Fibroblast of mammary gland (primary cell): ENCODE measurements around the gene SNCAIP.
A peak's percentile ranks its signal among the peaks of the same experiment; 100 is the strongest.

Experiments used
- DNase-seq: peaks from one replicate; pipeline ENCODE4 v3.0.0-alpha.2; 2010; ENCODE audit warnings: low read depth
- H3K4me3 ChIP-seq: 2 replicates; pipeline ENCODE4 v1.5.1; 2011; ENCODE audit warnings: low read depth, mild to moderate bottlenecking, low read length, moderate library complexity; ENCODE audit not compliant: control insufficient read depth
- TF ChIP-seq, protein P1 (sequence below): conservative IDR thresholded peaks from 2 replicates; pipeline ENCODE4 v1.5.1; 2011; ENCODE audit warnings: low read depth, low read length, inconsistent platforms; ENCODE audit not compliant: control insufficient read depth, insufficient read depth

SNCAIP gene

DNA sequence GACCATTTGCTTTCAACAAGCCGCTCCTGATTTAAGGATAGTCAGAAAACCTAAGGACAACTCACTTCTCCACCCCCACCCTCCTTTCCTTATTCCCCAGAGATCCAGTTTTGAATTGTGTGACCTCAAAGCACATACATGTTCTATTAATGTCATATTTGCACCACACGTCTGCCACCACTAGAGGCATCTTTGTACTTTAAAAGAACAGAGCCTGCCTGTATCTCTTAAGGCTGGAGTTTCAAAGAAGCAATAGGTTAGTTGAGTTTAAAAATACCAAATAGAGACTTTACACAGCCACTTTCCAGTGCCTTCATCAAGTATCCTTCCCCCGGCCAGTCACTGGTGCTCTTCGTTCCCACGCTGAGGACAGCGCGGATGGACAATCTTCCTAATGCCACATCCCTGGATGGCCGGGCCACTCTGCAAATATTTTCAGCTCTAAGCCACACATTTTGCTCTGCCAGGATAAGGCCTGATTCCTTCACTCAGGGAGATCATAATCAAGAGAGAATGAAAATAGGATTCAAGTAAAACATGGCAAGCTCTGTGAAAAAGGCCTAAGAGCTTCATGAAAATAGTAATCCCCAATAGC, 146.3 kb downstream of the SNCAIP start:
- H3K4me3 ChIP-seq, result no peak overlapping the region
- DNase-seq, result peak; percentile 33
- TF ChIP-seq, protein P1, sequence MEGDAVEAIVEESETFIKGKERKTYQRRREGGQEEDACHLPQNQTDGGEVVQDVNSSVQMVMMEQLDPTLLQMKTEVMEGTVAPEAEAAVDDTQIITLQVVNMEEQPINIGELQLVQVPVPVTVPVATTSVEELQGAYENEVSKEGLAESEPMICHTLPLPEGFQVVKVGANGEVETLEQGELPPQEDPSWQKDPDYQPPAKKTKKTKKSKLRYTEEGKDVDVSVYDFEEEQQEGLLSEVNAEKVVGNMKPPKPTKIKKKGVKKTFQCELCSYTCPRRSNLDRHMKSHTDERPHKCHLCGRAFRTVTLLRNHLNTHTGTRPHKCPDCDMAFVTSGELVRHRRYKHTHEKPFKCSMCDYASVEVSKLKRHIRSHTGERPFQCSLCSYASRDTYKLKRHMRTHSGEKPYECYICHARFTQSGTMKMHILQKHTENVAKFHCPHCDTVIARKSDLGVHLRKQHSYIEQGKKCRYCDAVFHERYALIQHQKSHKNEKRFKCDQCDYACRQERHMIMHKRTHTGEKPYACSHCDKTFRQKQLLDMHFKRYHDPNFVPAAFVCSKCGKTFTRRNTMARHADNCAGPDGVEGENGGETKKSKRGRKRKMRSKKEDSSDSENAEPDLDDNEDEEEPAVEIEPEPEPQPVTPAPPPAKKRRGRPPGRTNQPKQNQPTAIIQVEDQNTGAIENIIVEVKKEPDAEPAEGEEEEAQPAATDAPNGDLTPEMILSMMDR, result peak; percentile 54

DNA sequence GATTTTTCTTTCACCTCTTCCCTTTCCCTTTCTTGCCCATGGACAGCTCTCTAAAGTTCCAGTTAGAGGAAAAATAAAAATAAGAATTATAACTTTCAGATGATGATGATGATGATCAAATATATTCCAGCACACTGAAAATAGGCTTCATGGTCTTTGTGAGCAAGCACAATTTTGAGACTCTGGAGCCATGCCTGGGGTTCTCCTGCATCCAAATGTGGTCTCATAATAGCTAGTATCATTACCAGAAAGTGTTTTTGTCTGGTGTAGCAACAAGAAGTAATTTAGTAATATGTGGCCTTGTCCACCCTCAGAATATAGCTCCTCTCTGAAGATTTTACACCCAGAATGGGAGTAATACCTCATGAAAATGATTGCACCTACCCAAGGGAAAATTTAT, 150.4 kb downstream of the SNCAIP start:
- TF ChIP-seq, protein P1, result no peak
- DNase-seq, result no peak
- H3K4me3 ChIP-seq, result no peak overlapping the region

DNA sequence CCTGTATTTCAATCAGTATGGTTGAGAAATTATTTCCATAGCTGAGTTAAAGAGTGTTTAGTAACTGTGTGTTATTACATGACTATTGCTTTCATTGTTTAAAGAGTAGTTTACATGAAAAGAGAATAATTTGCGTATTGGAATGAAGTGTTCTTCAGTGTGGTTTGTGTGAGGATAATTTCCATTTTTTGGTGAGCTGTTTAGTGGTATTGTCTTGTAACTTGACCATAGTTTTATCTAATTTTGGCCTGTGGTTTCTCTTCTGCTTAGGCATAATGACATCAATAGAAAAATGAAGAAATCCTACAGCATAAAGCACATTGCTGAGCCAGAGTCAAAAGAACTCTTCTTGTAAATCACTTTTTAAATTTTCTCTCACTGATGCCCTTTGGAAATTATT, 151.2 kb downstream of the SNCAIP start:
- peak; percentile 30 for DNase-seq
- TF ChIP-seq, protein P1, result no peak
- no peak overlapping the region for H3K4me3 ChIP-seq

DNA sequence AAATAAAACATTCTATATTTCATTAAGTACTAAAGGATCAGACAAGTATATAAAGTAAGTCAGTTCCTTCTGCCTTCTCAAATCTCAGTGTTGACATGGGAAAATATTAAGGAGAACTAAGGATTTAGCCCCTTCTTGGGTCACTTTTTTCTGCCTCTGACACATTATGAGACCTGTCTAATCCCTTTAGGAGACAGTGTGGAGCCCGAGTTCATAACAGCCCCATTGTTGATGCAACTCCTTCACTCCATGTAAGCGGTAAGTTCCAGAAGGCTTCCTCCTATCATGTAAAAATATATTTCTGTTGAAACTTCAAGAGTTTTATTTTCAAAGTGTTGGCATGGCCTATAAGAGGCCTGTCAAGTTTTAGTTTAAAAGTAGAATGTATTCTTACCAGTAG, 152.2 kb downstream of the SNCAIP start:
- TF ChIP-seq, protein P1, result no peak
- no peak for DNase-seq

DNA sequence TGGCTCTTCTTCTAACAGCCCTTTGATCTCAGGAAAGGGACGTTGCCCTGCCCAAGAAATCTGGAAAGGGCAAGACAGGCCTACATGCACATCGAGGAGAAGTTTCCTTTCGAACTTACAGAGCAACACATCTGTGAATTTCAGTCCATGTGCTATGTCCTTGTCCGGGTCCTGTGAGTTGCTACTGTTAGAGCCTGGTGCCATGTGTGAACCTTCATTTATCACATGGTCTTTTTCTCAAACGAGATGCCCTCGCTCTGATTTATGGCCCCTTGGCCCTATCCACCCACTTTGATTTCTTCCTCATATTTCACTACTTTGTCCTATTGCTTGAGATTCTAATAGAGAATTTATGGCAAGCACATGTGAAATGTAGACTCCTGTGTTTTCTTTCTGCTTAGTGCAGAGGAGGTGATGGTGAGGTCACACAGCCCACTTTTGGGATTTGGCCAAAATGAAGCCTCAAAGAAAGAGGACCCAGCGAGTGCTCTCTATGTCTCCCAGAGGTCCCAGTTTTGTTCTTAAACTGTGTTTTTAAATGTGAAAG, 153.1 kb downstream of the SNCAIP start:
- H3K4me3 ChIP-seq, result no peak overlapping the region
- TF ChIP-seq, protein P1, result no peak

More for the DNA sequence above, 152.2 kb downstream of the SNCAIP start:
- no peak overlapping the region for H3K4me3 ChIP-seq

DNA sequence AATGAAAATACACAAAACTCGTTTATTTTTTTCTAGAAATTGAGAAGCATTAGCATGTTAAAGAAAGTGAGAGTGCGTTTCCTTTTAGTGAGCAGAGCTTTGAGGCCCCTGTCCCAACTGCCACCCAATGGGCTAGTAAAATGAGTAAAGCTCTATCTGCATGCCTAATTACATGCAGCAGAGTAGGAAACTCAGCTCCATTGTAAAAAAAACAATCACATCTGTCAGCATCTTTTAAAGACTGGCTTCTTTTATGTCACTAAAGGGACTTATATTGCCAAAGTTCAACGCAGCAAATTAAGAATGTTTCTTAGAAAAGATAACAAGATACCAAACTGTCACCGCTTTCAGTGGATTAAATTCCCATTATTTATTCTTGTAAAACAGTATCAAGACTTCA, 154.0 kb downstream of the SNCAIP start:
- TF ChIP-seq, protein P1, result no peak

More for the DNA sequence above, 153.1 kb downstream of the SNCAIP start:
- no peak for DNase-seq

More for the DNA sequence above, 154.0 kb downstream of the SNCAIP start:
- no peak for DNase-seq
- H3K4me3 ChIP-seq, result no peak overlapping the region
